ENCODE results near the gene PRKN.

Gene PRKN

DNA sequence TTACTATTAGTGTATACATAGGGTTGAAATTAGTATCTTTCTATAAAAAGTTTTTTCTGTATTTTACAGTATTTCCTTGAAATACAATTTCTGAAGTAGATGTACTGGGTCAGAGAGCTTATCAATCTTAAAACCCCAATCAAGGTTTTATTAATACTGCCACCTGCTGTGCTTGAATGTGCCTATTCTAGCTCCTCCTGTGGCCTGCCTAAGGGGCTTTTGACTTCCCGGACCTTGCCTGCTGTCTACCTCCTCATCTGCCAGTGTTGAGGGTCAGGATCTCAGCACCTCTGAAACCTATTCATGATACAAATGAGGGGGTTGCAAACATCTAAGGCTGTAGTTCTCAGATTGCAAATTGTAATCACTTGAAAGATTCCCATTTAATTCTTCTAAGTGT lies 9.4 kb upstream of the PRKN start:
- no peaks in the 10 kb centered on the region for H3K79me2 ChIP-seq (ENCODE audit: insufficient read depth, low read length)
- TF ChIP-seq, protein P1, sequence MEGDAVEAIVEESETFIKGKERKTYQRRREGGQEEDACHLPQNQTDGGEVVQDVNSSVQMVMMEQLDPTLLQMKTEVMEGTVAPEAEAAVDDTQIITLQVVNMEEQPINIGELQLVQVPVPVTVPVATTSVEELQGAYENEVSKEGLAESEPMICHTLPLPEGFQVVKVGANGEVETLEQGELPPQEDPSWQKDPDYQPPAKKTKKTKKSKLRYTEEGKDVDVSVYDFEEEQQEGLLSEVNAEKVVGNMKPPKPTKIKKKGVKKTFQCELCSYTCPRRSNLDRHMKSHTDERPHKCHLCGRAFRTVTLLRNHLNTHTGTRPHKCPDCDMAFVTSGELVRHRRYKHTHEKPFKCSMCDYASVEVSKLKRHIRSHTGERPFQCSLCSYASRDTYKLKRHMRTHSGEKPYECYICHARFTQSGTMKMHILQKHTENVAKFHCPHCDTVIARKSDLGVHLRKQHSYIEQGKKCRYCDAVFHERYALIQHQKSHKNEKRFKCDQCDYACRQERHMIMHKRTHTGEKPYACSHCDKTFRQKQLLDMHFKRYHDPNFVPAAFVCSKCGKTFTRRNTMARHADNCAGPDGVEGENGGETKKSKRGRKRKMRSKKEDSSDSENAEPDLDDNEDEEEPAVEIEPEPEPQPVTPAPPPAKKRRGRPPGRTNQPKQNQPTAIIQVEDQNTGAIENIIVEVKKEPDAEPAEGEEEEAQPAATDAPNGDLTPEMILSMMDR (IDR thresholded peaks at IDR 0.05; ENCODE audit: low read length): peak; percentile 16; the same call in 1 of the 2 replicates
- no peak for TF ChIP-seq EZH2 (IDR thresholded peaks at IDR 0.05; ENCODE audit: borderline replicate concordance, low read length)
- no peaks in the 10 kb centered on the region for H3K9me3 ChIP-seq (ENCODE audit: low read length)

DNA sequence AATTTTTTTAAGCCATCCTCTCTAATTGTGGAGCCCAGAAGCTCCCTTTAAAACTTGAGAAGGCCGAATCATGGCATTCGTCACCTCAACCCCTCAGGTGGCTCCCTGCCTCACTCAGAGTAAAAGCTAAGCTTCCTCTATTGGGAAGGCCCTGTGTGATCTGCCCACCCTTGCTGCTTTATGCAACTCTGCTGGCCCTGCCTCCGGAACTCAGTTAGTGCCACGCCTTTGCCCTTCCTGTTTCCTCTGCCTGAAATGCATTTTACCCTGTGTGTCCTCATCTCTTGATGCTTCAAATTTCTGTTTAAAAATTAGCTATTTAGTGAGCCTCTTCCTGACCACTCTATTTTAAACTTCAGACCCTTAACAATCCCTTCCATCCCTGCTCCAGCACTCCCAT lies 5.9 kb upstream of the PRKN start:
- Histone ChIP-seq H4K20me1 (ENCODE audit: insufficient read depth, low read length) (no peaks in the 10 kb centered on the region), H3K79me2 (ENCODE audit: insufficient read depth, low read length) (no peaks in the 10 kb centered on the region), H3K4me2 (ENCODE audit: low read length) (no peak overlapping the region), H2AFZ (ENCODE audit: low read length) (no peak overlapping the region), H3K4me3 (ENCODE audit: low read depth, low read length, poor library complexity, severe bottlenecking) (no peak overlapping the region), H3K4me1 (ENCODE audit: insufficient read depth, low read length, severe bottlenecking) (no peaks in the 10 kb centered on the region), H3K9ac (ENCODE audit: low read length) (no peak overlapping the region), H3K9me2 (ENCODE audit: low read depth, low read length) (no peaks in the 10 kb centered on the region), H3K27ac (ENCODE audit: low read depth, low read length, poor library complexity, severe bottlenecking) (no peak overlapping the region), H3K9me3 (ENCODE audit: low read length) (no peaks in the 10 kb centered on the region), H3F3A (ENCODE audit: insufficient read depth, low read length) (no peaks in the 10 kb centered on the region), H3K27me3 (ENCODE audit: insufficient read depth, low read length) (no peaks in the 10 kb centered on the region), H3K36me3 (ENCODE audit: insufficient read depth, low read length) (no peaks in the 10 kb centered on the region)
- TF ChIP-seq EZH2 (IDR thresholded peaks at IDR 0.05; ENCODE audit: borderline replicate concordance, low read length): no peak
- TF ChIP-seq, protein P1 (IDR thresholded peaks at IDR 0.05; ENCODE audit: low read length): no peak

More for the DNA sequence above, 9.4 kb upstream of the PRKN start:
- Histone ChIP-seq H3K9me2 (ENCODE audit: low read depth, low read length) (no peaks in the 10 kb centered on the region), H3F3A (ENCODE audit: insufficient read depth, low read length) (no peaks in the 10 kb centered on the region), H3K4me2 (ENCODE audit: low read length) (no peak overlapping the region), H3K36me3 (ENCODE audit: insufficient read depth, low read length) (no peaks in the 10 kb centered on the region), H4K20me1 (ENCODE audit: insufficient read depth, low read length) (no peaks in the 10 kb centered on the region), H3K27me3 (ENCODE audit: insufficient read depth, low read length) (no peaks in the 10 kb centered on the region), H3K4me1 (ENCODE audit: insufficient read depth, low read length, severe bottlenecking) (no peaks in the 10 kb centered on the region), H3K9ac (ENCODE audit: low read length) (no peak overlapping the region), H3K4me3 (ENCODE audit: low read depth, low read length, poor library complexity, severe bottlenecking) (no peak overlapping the region), H3K27ac (ENCODE audit: low read depth, low read length, poor library complexity, severe bottlenecking) (no peak overlapping the region), H2AFZ (ENCODE audit: low read length) (no peak overlapping the region)

DNA sequence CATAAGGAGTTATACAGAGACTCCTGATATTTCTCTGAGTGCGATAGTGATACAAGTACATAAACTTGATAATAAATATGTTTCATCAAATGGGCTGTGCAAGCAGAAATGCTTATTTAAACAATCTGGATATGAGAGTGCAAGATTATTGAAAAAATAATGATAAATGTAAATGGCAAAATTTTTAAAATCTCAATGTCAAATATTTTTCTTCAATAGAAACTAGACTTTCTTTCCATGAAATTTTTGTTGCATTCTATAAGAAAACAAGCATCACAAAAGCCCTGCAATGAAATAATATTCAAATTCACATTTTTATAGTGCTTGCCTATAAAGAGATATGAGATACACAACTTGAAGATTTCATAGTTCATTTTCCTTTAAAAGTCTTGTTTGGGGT lies 2.9 kb upstream of the PRKN start:
- no peaks in the 10 kb centered on the region for H3F3A ChIP-seq (ENCODE audit: insufficient read depth, low read length)
- H4K20me1 ChIP-seq (ENCODE audit: insufficient read depth, low read length): no peaks in the 10 kb centered on the region
- no peaks in the 10 kb centered on the region for H3K27me3 ChIP-seq (ENCODE audit: insufficient read depth, low read length)
- no peaks in the 10 kb centered on the region for H3K9me2 ChIP-seq (ENCODE audit: low read depth, low read length)
- peaks cover 8% of the 10 kb centered on the region for H3K4me1 ChIP-seq (ENCODE audit: insufficient read depth, low read length, severe bottlenecking)
- TF ChIP-seq, protein P1 (IDR thresholded peaks at IDR 0.05; ENCODE audit: low read length): no peak
- TF ChIP-seq EZH2 (IDR thresholded peaks at IDR 0.05; ENCODE audit: borderline replicate concordance, low read length): no peak
- no peak overlapping the region for H3K4me2 ChIP-seq (ENCODE audit: low read length)
- no peak overlapping the region for H3K9ac ChIP-seq (ENCODE audit: low read length)
- H3K79me2 ChIP-seq (ENCODE audit: insufficient read depth, low read length): no peaks in the 10 kb centered on the region
- no peak overlapping the region for H3K4me3 ChIP-seq (ENCODE audit: low read depth, low read length, poor library complexity, severe bottlenecking)
- H3K9me3 ChIP-seq (ENCODE audit: low read length): no peaks in the 10 kb centered on the region
- H2AFZ ChIP-seq (ENCODE audit: low read length): no peak overlapping the region
- H3K36me3 ChIP-seq (ENCODE audit: insufficient read depth, low read length): no peaks in the 10 kb centered on the region
- H3K27ac ChIP-seq (ENCODE audit: low read depth, low read length, poor library complexity, severe bottlenecking): no peak overlapping the region

All from OCI-LY1 (cell line).